DND-41 (cell line): ENCODE measurements around the gene SSTR3.

Source experiments
- ATAC-seq: fragments of 200-7000 bp; cut with Tn5 transposase; 3 replicates; pipeline ENCODE4 v1.9.1; 2021; ENCODE audit warnings: low read depth; ENCODE audit not compliant: insufficient read depth
- DNase-seq: peaks from one replicate; pipeline ENCODE4 v3.0.0-alpha.2; 2020
- H2AFZ ChIP-seq: 2 replicates; pipeline ENCODE4 v1.6.0; 2012; ENCODE audit warnings: low read depth, low read length
- H3K27ac ChIP-seq: 2 replicates; pipeline ENCODE4 v1.5.1; 2012; ENCODE audit warnings: low read length, inconsistent platforms
- H3K27me3 ChIP-seq: fragments of 200-600 bp; sonication (generic); 2 replicates; pipeline ENCODE4 v1.6.0; 2012; ENCODE audit warnings: low read length, mild to moderate bottlenecking, inconsistent platforms; ENCODE audit not compliant: insufficient read depth, poor library complexity
- H3K36me3 ChIP-seq: 2 replicates; pipeline ENCODE4 v1.5.1; 2012; ENCODE audit warnings: low read length, inconsistent platforms; ENCODE audit not compliant: insufficient read depth
- H3K4me1 ChIP-seq: 2 replicates; pipeline ENCODE4 v1.5.1; 2012; ENCODE audit warnings: mild to moderate bottlenecking, low read length; ENCODE audit not compliant: insufficient read depth
- H3K4me2 ChIP-seq: 2 replicates; pipeline ENCODE4 v1.6.0; 2012; ENCODE audit warnings: mild to moderate bottlenecking, moderate library complexity, low read length, inconsistent platforms; ENCODE audit not compliant: insufficient read depth
- H3K4me3 ChIP-seq, 2 experiments: fragments of 200-600 bp in 1 of 2; shearing (Covaris generic) in 1 of 2; 2 replicates each; pipeline ENCODE4 v1.5.1; 2012 to 2016; ENCODE audit warnings: inconsistent platforms in 2 of 2, low read length in 2 of 2, mild to moderate bottlenecking in 2 of 2, low read depth in 1 of 2, moderate library complexity in 1 of 2
- H3K79me2 ChIP-seq: 2 replicates; pipeline ENCODE4 v1.6.0; 2012; ENCODE audit warnings: low read length, inconsistent platforms; ENCODE audit not compliant: insufficient read depth
- H3K9ac ChIP-seq: 2 replicates; pipeline ENCODE4 v1.6.0; 2012; ENCODE audit warnings: low read depth, mild to moderate bottlenecking, inconsistent platforms, low read length, moderate library complexity
- H3K9me3 ChIP-seq: 2 replicates; pipeline ENCODE4 v1.5.1; 2012; ENCODE audit warnings: low read length, moderate library complexity, mild to moderate bottlenecking, inconsistent platforms; ENCODE audit not compliant: insufficient read depth, severe bottlenecking
- H4K20me1 ChIP-seq: 2 replicates; pipeline ENCODE4 v1.6.0; 2012; ENCODE audit warnings: low read length; ENCODE audit not compliant: insufficient read depth
- CTCF ChIP-seq: IDR thresholded peaks from 2 replicates; pipeline ENCODE4 v1.5.1; 2012; ENCODE audit warnings: borderline replicate concordance, low read length, moderate library complexity, mild to moderate bottlenecking; ENCODE audit not compliant: poor library complexity, severe bottlenecking; ENCODE audit errors: extremely low read depth
- EZH2 ChIP-seq: IDR thresholded peaks from 3 replicates; pipeline ENCODE4 v1.6.1; 2012; ENCODE audit warnings: borderline replicate concordance, low read depth, mild to moderate bottlenecking, moderate library complexity, low read length, inconsistent platforms; ENCODE audit not compliant: severe bottlenecking

The SSTR3 gene

GRCh38 chr22:37192204-37192603, 20.1 kb downstream of the SSTR3 start:
- Histone ChIP-seq H3K9me3 (no peaks in the 10 kb centered on the region), H3K9ac (no peak overlapping the region), H4K20me1 (no peaks in the 10 kb centered on the region), H3K79me2 (no peaks in the 10 kb centered on the region), H3K4me2 (no peak overlapping the region), H3K36me3 (no peaks in the 10 kb centered on the region; the same call in 1 of the 2 replicates), H3K4me1 (peaks cover 7% of the 10 kb centered on the region), H3K27me3 (no peaks in the 10 kb centered on the region), H3K27ac (no peak overlapping the region), H2AFZ (no peak overlapping the region), H3K4me3 (no peak overlapping the region)
- TF ChIP-seq CTCF = no peak
- no peak for TF ChIP-seq EZH2
- no peak for ATAC-seq
- DNase-seq = no peak

GRCh38 chr22:37190262-37190780, 22.0 kb downstream of the SSTR3 start:
- H2AFZ ChIP-seq = no peak overlapping the region

GRCh38 chr22:37188901-37189466, 23.3 kb downstream of the SSTR3 start:
- H3K4me2 ChIP-seq = no peak overlapping the region
- H3K27ac ChIP-seq = no peak overlapping the region
- no peak overlapping the region for H2AFZ ChIP-seq

More at GRCh38 chr22:37190262-37190780, 22.0 kb downstream of the SSTR3 start:
- Histone ChIP-seq H3K4me3 (no peak overlapping the region), H3K9me3 (no peaks in the 10 kb centered on the region), H3K36me3 (no peaks in the 10 kb centered on the region), H3K4me1 (peaks cover 18% of the 10 kb centered on the region), H3K27ac (no peak overlapping the region), H3K9ac (no peak overlapping the region), H3K79me2 (no peaks in the 10 kb centered on the region), H3K27me3 (no peaks in the 10 kb centered on the region), H4K20me1 (no peaks in the 10 kb centered on the region), H3K4me2 (no peak overlapping the region)
- TF ChIP-seq CTCF = no peak
- TF ChIP-seq EZH2 = no peak
- ATAC-seq (no peak), DNase-seq (no peak)

More at GRCh38 chr22:37188901-37189466, 23.3 kb downstream of the SSTR3 start:
- H3K4me1 ChIP-seq = peaks cover 18% of the 10 kb centered on the region
- ATAC-seq (no peak), DNase-seq (no peak)
- H3K4me3 ChIP-seq = no peak overlapping the region
- H3K36me3 ChIP-seq = no peaks in the 10 kb centered on the region
- TF ChIP-seq CTCF = no peak
- no peak for TF ChIP-seq EZH2
- H3K79me2 ChIP-seq = no peaks in the 10 kb centered on the region
- H3K9me3 ChIP-seq = no peaks in the 10 kb centered on the region
- H3K27me3 ChIP-seq = no peaks in the 10 kb centered on the region
- no peak overlapping the region for H3K9ac ChIP-seq
- H4K20me1 ChIP-seq = no peaks in the 10 kb centered on the region
